GM06990 (cell line): ENCODE results near the gene BLOC1S5.

Experiments
- DNase-seq: peaks from one replicate; pipeline ENCODE4 v3.0.0-alpha.2; 2011; ENCODE audit not compliant: insufficient read length; ENCODE audit errors: extremely low read depth
- H3K27me3 ChIP-seq: replicated peaks from 2 replicates; pipeline ENCODE4 v1.6.0; 2011; ENCODE audit warnings: low read length; ENCODE audit not compliant: control insufficient read depth, insufficient read depth
- H3K36me3 ChIP-seq: 2 replicates; pipeline ENCODE4 v1.5.1; 2011; ENCODE audit warnings: low read length; ENCODE audit not compliant: control insufficient read depth, insufficient read depth
- H3K4me3 ChIP-seq: replicated peaks from 2 replicates; pipeline ENCODE4 v1.5.1; 2011; ENCODE audit warnings: low read depth, mild to moderate bottlenecking, control low read depth, low read length
- TF ChIP-seq, protein P1 (sequence below): IDR thresholded peaks from 2 replicates; pipeline ENCODE4 v1.5.1; 2011; ENCODE audit warnings: low read length, control low read depth, mild to moderate bottlenecking, inconsistent platforms; ENCODE audit not compliant: insufficient read depth, poor library complexity, severe bottlenecking

Gene BLOC1S5

DNA sequence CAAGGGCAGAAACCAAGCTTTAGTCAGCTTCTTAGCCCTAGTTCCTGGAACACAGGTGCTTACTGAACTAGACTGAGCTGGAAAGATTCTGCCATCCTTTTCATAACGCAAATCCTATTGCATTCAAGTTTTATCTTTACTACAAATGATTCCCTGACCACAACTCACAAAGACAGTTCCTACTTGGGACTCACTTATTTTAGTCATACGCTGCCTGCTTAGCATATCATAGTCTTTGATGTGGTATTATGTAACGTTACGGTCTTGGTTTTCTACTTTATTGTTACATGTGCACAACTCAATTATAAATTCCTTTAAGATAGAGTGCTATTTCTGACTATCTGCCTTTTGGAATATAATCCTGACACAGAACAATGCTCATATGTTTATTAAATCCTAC lies 59.1 kb downstream of the BLOC1S5 start:
- no peak for DNase-seq
- no peaks in the 10 kb centered on the region for H3K36me3 ChIP-seq
- TF ChIP-seq, protein P1, sequence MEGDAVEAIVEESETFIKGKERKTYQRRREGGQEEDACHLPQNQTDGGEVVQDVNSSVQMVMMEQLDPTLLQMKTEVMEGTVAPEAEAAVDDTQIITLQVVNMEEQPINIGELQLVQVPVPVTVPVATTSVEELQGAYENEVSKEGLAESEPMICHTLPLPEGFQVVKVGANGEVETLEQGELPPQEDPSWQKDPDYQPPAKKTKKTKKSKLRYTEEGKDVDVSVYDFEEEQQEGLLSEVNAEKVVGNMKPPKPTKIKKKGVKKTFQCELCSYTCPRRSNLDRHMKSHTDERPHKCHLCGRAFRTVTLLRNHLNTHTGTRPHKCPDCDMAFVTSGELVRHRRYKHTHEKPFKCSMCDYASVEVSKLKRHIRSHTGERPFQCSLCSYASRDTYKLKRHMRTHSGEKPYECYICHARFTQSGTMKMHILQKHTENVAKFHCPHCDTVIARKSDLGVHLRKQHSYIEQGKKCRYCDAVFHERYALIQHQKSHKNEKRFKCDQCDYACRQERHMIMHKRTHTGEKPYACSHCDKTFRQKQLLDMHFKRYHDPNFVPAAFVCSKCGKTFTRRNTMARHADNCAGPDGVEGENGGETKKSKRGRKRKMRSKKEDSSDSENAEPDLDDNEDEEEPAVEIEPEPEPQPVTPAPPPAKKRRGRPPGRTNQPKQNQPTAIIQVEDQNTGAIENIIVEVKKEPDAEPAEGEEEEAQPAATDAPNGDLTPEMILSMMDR = no peak

DNA sequence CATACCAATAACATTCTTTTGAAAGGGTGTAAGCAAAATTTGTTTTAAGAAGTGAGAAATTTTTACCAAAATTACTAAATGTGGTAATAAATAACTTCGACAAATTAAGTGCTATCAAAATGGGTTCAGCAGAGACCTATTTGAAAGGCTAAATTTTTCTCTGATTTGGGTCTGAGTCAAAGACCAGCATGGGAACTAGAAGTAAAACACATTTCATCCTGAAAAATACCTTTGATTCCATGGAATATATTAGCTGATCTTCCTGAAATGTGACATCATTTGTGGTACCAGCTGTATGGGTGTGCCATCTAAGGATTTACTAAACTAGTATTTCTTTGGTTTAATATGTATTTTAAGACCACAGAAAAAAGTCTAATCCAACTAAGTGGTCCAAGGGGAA lies 63.6 kb downstream of the BLOC1S5 start:
- Histone ChIP-seq H3K4me3 (no peak overlapping the region), H3K27me3 (no peaks in the 10 kb centered on the region)
- DNase-seq = no peak

More for the DNA sequence above, 59.1 kb downstream of the BLOC1S5 start:
- no peaks in the 10 kb centered on the region for H3K27me3 ChIP-seq
- no peak overlapping the region for H3K4me3 ChIP-seq

DNA sequence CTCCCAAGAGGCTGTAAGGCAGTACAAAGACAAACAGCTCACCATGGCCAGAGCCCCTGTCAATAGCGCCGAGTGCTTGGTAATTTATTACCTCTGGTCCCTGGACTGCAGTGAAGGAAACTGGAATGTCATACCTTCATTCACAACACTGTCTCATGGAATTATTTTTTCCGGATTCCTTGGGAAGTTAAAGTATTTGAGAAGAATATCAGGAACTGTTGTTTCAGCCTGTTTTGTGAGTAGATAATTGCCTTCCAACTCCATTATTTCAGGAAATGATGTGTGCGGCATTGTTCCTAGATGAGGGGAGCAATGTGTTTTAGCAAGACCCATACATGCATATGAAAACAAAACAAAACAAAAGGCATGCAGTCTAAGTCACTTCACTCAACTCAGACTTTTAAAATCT lies 64.0 kb downstream of the BLOC1S5 start:
- no peaks in the 10 kb centered on the region for H3K27me3 ChIP-seq
- DNase-seq = no peak
- TF ChIP-seq, protein P1 = no peak
- no peak overlapping the region for H3K4me3 ChIP-seq
- H3K36me3 ChIP-seq = no peaks in the 10 kb centered on the region

More for the DNA sequence above, 63.6 kb downstream of the BLOC1S5 start:
- no peaks in the 10 kb centered on the region for H3K36me3 ChIP-seq
- TF ChIP-seq, protein P1 = no peak

DNA sequence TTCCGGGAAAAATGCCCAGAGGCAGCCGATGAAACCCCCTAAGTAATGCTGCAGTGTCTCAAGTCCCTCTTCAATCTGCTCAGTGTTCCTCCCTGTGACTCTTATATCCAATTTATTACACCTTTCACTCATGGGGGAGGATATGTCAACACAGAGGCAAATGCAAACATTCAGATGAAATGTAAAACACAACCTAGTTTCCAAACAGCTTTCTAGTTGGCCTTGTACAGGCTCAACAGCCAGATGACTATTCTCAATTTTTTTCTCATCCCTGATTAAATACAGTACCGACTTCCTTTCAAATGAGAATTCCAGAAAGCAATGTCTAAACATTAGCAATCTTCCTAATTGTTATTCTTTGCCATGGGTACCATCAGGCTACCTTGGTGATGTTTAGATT lies 65.0 kb downstream of the BLOC1S5 start:
- no peak for DNase-seq
- no peaks in the 10 kb centered on the region for H3K36me3 ChIP-seq
- no peaks in the 10 kb centered on the region for H3K27me3 ChIP-seq
- no peak overlapping the region for H3K4me3 ChIP-seq
- TF ChIP-seq, protein P1 = no peak

DNA sequence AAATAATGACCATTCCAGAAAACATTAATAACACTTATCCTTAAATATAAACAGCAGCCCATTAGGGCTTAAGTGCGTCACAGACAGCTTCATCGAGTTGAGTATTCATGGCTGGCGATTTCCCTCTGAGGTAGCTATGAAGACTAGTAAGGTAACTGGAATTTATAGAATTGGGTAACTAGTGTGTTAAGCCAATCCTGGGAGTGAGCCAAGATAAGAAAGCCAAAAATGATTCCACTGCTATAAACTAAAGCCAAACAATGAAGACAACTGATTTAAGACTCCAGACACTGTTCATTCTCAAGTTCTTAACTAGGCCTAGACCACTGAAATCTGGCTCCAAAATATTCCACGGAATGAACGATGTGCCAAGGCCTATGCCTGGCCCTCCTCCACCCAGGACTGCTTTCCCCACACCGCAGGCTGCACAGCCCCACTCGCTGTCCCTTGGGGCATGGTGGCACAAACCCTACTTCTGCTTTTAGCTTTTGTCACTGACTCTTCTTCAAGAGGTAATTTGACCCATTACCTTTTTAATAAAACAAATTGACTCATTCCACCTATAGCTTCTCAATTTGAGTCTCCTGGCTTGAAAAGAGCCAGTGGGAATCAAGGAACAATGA lies 66.0 kb downstream of the BLOC1S5 start:
- no peak overlapping the region for H3K4me3 ChIP-seq
- H3K27me3 ChIP-seq = no peaks in the 10 kb centered on the region
- no peaks in the 10 kb centered on the region for H3K36me3 ChIP-seq
- TF ChIP-seq, protein P1 = no peak
- no peak for DNase-seq

DNA sequence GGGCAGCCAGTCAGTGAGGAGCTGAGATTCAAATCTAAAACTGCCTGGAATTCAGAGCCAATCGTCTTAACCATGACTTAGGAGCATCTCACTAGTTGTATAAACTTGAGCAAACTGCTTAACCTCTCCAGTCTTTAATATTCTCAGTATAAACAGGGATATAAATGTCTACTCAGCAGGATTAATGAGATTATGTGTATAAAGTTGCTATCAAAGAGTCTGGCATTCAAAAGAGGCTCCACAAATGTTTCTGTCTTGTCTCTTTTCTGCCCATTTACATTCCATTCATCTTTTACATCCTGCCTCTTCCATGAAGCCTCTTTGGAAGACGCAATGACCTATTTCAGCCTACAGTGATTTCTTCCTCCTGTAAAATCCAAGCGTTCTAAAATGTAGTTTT lies 66.9 kb downstream of the BLOC1S5 start:
- no peak for DNase-seq
- no peaks in the 10 kb centered on the region for H3K27me3 ChIP-seq
- TF ChIP-seq, protein P1 = no peak
- no peak overlapping the region for H3K4me3 ChIP-seq
- H3K36me3 ChIP-seq = no peaks in the 10 kb centered on the region
